ENCODE results near the gene STARD7.
"Not testable (repeated sequence)": the region's sequence is repeated elsewhere in the genome, so short reads cannot be mapped to it uniquely, and the experiment has no call there.

The STARD7 gene

DNA sequence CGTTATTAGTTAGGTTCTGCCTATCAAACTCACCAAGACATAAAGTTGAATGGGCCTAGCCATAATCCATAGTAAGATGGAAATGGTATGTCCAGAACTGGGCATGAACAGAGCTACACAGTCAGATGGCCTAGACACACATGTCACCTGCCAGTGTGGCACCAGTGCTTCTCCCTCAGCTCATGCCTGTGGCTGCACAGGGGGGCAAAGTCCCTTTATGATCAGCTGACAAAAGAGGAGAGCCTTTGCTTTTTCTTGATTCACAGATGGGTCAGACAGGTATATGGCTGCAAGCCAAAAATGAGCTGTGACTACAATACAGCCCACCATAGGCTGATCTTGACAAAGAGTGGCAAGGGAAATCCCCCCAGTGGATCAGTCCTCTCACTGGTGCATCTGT, 28.3 kb upstream of the STARD7 start:
- DNase-seq (ENCODE audit: low read depth in 4 of 4, low spot score in 1 of 4) = no peak

GRCh38 chr2:96233880-96234316, 25.3 kb upstream of the STARD7 start:
- no peak for DNase-seq (ENCODE audit: low read depth in 4 of 4, low spot score in 1 of 4)

DNA sequence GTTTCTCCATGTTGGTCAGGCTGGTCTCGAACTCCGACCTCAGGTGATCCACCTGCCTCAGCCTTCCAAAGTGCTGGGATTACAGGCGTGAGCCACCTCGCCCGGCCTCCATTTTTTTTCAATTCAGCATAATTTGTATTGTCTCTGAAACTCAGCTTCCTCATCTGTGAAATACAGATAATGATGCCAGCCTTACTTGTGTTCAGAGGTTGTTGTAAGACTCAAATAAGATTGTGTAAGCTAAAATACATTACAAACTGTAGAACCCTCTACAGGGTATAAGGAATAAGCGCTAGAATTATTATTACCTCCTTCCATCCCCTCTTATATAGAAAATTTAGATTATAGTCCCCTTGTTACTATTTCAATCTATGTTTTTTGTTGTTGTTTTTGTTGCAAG, 24.8 kb upstream of the STARD7 start:
- no peak for DNase-seq (ENCODE audit: low read depth in 4 of 4, low spot score in 1 of 4)

DNA sequence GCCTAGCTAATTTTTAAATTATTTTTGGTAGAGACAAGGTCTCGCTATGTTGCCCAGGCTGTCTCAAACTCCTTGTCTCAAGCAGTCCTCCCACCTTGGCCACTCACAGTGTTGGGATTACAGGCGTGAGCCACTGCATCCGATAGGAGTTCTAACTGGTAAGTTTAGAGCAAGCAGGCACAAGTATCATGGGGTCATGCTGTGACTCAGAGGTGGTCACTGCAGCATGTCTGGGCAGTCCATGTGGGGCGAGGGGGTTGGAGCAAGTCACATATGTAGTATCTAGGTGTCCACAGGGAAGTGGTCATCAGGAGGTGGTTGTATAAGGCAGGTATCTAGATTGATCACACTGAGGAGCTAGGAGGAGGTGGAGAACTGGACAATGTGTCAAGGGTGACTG, 22.7 kb upstream of the STARD7 start:
- no peak for DNase-seq (ENCODE audit: low read depth in 4 of 4, low spot score in 1 of 4)

- no peak for DNase-seq (ENCODE audit: low read depth in 4 of 4, low spot score in 1 of 4)
These were observed 16.4 kb upstream of the STARD7 start for GRCh38 chr2:96225016-96225533.

GRCh38 chr2:96221106-96221505, 12.5 kb upstream of the STARD7 start:
- DNase-seq (ENCODE audit: low read depth in 4 of 4, low spot score in 1 of 4) = not testable (repeated sequence)

GRCh38 chr2:96219959-96220358, 11.3 kb upstream of the STARD7 start:
- not testable (repeated sequence) for DNase-seq (ENCODE audit: low read depth in 4 of 4, low spot score in 1 of 4)

DNA sequence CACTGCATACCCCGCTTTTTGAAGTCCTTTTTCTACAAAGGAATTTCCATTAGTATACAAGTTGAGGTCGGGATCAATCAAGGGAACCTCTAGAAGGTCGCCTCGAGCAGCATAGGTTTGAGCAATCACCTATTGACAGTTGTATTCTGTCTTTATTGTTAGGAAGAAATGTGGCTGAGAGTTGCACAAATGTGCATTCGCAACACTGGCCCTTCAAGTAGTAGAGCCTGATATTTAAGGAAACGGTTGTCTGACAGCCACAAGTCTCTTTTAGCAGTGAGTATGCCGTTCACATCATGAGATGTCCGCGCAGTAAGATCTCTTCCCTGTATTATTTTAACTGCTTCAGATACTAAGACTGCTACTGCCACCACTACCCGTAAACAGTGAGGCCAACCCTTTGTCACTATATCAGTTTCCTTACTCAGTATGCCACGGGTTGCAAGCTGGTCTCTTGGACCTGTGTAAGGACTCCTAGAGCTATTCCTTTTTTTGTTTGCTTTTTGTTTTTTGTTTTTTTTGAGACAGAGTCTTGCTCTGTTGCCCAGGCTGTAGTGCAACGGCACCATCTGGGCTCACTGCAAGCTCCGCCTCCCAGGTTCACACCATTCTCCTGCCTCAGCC, 10.0 kb upstream of the STARD7 start:
- no peak for DNase-seq (ENCODE audit: low read depth in 4 of 4, low spot score in 1 of 4)

- no peak for DNase-seq (ENCODE audit: low read depth in 4 of 4, low spot score in 1 of 4)
These were observed 5.9 kb upstream of the STARD7 start for GRCh38 chr2:96214554-96214953.

- no peak for DNase-seq (ENCODE audit: low read depth in 4 of 4, low spot score in 1 of 4)
These were observed 4.8 kb upstream of the STARD7 start for GRCh38 chr2:96213379-96213778.

GRCh38 chr2:96212339-96212738, 3.7 kb upstream of the STARD7 start:
- no peak for DNase-seq (ENCODE audit: low read depth in 4 of 4, low spot score in 1 of 4)

GRCh38 chr2:96209729-96210085, 1.1 kb upstream of the STARD7 start:
- no peak for DNase-seq (ENCODE audit: low read depth in 4 of 4, low spot score in 1 of 4)

DNA sequence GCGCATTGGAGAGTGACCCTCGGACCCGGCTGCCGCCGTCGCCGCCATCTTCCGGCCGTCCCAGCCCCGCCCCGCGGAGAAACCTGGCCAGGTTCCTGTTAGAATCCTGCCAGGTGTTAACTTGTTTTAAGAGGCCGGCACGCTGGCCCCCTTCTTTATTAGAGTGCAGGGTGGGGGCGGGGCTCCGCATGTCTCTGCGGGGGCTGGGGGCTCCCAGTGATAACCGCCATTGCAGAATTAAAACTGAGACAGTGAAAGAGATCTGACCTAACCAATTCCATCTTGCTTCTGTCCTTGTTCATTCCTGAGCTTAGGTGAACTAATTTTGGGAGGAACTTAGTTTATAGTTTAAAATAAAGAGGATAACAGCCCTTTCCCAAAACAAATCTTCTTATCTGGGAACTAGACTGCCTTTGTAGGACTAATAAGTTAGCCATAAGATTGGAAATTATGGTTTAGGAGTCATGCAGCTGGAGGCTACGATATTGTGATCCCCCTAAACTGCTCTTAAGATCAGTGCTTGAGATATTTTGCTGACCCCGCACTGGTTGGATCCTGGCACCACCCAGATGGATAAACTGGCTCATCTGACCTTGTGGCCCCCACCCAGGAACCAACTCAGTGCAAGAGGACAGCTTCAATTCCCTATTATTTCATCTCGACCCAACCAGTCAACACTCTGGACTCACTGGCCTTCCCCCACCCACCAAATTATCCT, 543 bp upstream of the STARD7 start:
- DNase-seq (ENCODE audit: low read depth in 4 of 4, low spot score in 1 of 4) = no peak

GRCh38 chr2:96207774-96208142, 869 bp downstream of the STARD7 start:
- peak in 1 of 4 experiments; percentile 7 for DNase-seq (ENCODE audit: low read depth in 4 of 4, low spot score in 1 of 4)

DNA sequence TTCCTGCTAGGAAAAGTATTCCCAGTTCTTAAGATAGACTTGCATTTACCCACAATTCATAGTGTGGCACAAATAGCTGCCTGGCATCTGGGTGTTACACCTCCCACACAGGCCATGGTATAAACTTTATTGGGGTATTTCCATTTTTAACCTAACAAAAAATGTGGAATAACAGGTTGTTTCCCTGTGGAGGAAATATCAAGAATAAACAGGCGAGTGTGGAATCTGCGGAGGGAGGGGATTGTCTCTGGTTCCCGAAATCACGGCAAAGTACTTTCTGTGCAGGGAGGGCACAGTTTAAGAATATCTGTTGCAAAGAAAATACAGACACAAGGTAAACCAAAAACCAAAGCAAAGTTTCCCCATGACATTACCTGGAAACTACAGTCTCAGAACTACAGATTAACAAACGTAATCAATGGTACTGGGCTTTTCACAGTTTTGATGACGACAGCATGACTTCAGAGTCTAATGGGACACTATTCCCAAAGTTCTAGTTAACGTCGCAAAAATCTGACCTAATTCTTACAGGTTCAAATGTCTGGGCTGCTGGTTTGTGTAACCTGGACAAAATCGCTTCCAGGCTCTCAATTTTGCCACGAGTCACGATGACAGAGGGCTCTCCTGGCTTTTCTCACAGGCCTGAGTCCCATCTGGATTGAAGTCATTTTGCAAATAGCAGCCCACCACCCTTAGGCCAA, 1.4 kb downstream of the STARD7 start:
- DNase-seq (ENCODE audit: low read depth in 4 of 4, low spot score in 1 of 4) = no peak

GRCh38 chr2:96205888-96206287, 2.7 kb downstream of the STARD7 start:
- no peak for DNase-seq (ENCODE audit: low read depth in 4 of 4, low spot score in 1 of 4)

DNA sequence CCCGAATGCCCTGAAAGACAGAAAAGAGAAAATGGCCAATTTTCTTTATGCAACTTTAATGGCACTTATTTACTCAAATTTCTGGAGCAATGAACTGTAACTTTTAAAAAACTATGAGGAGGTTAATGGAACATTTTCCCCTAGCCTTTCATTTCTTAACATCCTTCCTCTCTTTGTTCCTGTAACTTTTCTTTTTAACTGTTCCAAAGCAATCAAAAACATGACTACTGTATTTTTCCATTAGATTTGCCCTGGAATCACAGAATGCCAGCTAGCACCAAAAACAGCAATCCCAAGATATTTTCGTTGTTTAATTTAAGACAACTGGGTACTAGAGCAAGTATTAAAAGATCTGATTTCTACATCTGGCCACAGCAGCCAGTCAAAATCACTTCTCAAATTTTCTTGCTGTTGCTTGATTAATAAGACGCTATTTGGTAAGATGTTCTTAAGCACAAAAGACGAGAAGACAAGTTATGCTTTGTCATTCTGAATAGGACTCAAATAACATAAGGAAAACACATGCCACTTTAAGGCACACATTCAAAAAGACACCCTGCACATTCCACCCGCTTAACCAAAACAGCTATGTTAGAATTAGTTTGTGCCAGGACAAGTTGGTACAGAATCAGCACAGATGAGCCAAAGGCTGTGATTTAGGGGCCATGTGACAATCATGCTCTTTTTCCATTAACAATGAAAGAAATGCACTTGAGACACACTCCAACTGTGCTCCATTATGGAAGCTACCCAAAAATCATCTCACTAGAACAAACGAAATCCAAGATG, 3.6 kb downstream of the STARD7 start:
- no peak for DNase-seq (ENCODE audit: low read depth in 4 of 4, low spot score in 1 of 4)

GRCh38 chr2:96203130-96204028, 5.2 kb downstream of the STARD7 start:
- no peak for DNase-seq (ENCODE audit: low read depth in 4 of 4, low spot score in 1 of 4)

DNA sequence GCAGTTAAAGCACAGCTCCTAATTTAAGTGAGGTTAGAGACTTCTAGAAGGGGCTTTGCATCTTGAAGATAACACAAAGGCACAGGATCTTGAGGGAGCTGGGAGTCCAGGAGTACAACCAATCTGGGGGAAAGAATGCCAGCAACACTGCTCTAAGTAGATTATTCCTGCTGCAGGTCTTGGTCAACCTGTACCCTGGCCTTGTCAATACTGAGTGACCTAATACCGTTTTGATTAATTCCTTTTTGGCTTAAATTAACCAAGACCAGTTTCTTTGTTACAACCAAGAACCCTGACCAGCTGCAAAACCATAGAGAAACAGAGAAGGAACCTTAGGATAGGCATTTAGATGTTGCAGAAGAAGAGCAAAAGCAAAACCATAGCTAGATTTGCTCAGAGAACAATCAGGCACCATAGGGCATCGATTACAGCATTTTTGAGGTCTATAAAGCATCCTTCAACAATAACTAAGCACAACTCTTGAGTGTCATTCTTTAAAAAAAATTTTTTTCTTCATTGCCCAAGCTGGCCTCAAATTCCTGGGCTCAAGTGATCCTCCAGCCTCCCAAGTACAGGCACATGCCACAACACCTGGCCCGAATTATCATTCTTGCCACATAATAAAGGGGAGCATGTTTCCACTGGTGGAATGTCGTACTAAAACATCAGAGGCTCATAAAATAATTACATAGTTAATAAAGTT, 6.3 kb downstream of the STARD7 start:
- no peak for DNase-seq (ENCODE audit: low read depth in 4 of 4, low spot score in 1 of 4)

GRCh38 chr2:96201338-96201737, 7.3 kb downstream of the STARD7 start:
- no peak for DNase-seq (ENCODE audit: low read depth in 4 of 4, low spot score in 1 of 4)
